CD8-positive, alpha-beta memory T cell (primary cell): Measurements from ENCODE around the gene IL7R. TPM values are rescaled to one million over a fixed set of nuclear protein-coding genes. Genes with fewer than 3 reads are reported as not detected.
"Not testable (repeated sequence)": the region's sequence is repeated elsewhere in the genome, so short reads cannot be mapped to it uniquely, and the experiment has no call there.

Source experiments
- CTCF ChIA-PET: fragments of 350-600 bp; sonication (Branson Sonifier 250); formaldehyde crosslinking; loops from one replicate; lab custom pipeline; 2021; ENCODE audit warnings: antibody characterized with exemption; lab: Charles Lee
- POLR2A ChIA-PET: fragments of 350-600 bp; sonication (Branson Sonifier 250); formaldehyde crosslinking; loops from one replicate; lab custom pipeline; 2021; ENCODE audit warnings: antibody characterized with exemption; lab: Charles Lee
- DNase-seq, 5 donors: peaks; one replicate each; pipeline versions ENCODE4 v3.0.0 to v3.0.0-alpha.2; 2020 to 2022; ENCODE audit warnings: mixed read lengths in 1 of 5
- H3K27ac ChIP-seq: one replicate; pipeline ENCODE4 v1.7.0; 2013; ENCODE audit warnings: low read depth, mild to moderate bottlenecking, low read length, moderate library complexity
- H3K27me3 ChIP-seq: 2 replicates; pipeline ENCODE4 v1.7.0; 2013; ENCODE audit warnings: low read length, mild to moderate bottlenecking; ENCODE audit not compliant: insufficient read depth, poor library complexity, severe bottlenecking
- H3K36me3 ChIP-seq: 2 replicates; pipeline ENCODE4 v1.7.0; 2013; ENCODE audit warnings: mild to moderate bottlenecking, low read length, moderate library complexity; ENCODE audit not compliant: insufficient read depth
- H3K4me1 ChIP-seq: 2 replicates; pipeline ENCODE4 v1.7.0; 2013; ENCODE audit warnings: mild to moderate bottlenecking, low read length, moderate library complexity; ENCODE audit not compliant: insufficient read depth
- H3K4me3 ChIP-seq: 2 replicates; pipeline ENCODE4 v1.7.0; 2013; ENCODE audit warnings: mild to moderate bottlenecking, low read length
- H3K9me3 ChIP-seq: 2 replicates; pipeline ENCODE4 v1.7.0; 2013; ENCODE audit warnings: mild to moderate bottlenecking, low read length
- H3K27ac Mint-ChIP-seq, 8 donors: one replicate each; pipeline ENCODE4 v1.8.0; 2020 to 2021; ENCODE audit warnings: mixed read lengths in 8 of 8, mild to moderate bottlenecking in 6 of 8, inconsistent platforms in 3 of 8, moderate library complexity in 3 of 8
- H3K27me3 Mint-ChIP-seq, 2 donors: one replicate each; pipeline ENCODE4 v1.8.0; 2020 to 2021; ENCODE audit warnings: mixed read lengths in 2 of 2, mild to moderate bottlenecking in 1 of 2, moderate library complexity in 1 of 2
- H3K36me3 Mint-ChIP-seq, 3 donors: one replicate each; pipeline ENCODE4 v1.8.0; 2020 to 2021; ENCODE audit warnings: mixed read lengths in 3 of 3, inconsistent platforms in 1 of 3, mild to moderate bottlenecking in 1 of 3
- H3K4me1 Mint-ChIP-seq, 3 donors: one replicate each; pipeline ENCODE4 v1.8.0; 2020 to 2021; ENCODE audit warnings: mixed read lengths in 3 of 3, inconsistent platforms in 1 of 3, mild to moderate bottlenecking in 1 of 3
- H3K4me3 Mint-ChIP-seq, 7 donors: one replicate each; pipeline ENCODE4 v1.8.0; 2020 to 2021; ENCODE audit warnings: mixed read lengths in 7 of 7, mild to moderate bottlenecking in 6 of 7, moderate library complexity in 4 of 7, inconsistent platforms in 2 of 7
- H3K9me3 Mint-ChIP-seq, 5 donors: one replicate each; pipeline ENCODE4 v1.8.0; 2020 to 2022; ENCODE audit warnings: mixed read lengths in 5 of 5, mild to moderate bottlenecking in 3 of 5, moderate library complexity in 2 of 5, inconsistent platforms in 1 of 5
- polyA plus RNA-seq: library from polyadenylated mRNA; unstranded; fragments of 300-500 nt; fragmentation: Illumina TruSeq; gene quantifications from one replicate; pipeline ENCODE4 v1.2.3, GENCODE V29; 2021
- total RNA-seq, 2 experiments: library from RNA; stranded (reverse); gene quantifications; one replicate each; pipeline ENCODE4 v1.2.3, GENCODE V29; 2021

IL7R gene
- total and polyA plus RNA-seq, 3 experiments from 2014 or later, result 272 to 761 (median 289) TPM

GRCh38 chr5:35852084-35852734 is 4.5 kb upstream of the IL7R start:
- peaks cover 0 to 6% (median 4%) of the 10 kb centered on the region in 5 donors for H3K9me3 Mint-ChIP-seq
- peaks cover 0 to 33% (median 10%) of the 10 kb centered on the region in 3 donors for H3K36me3 Mint-ChIP-seq
- H3K9me3 ChIP-seq, result peaks cover 6% of the 10 kb centered on the region
- H3K27me3 Mint-ChIP-seq, result peaks cover 0 to 1% of the 10 kb centered on the region in 2 donors
- peak overlapping the region; percentile 94 to 100 (median 100) for H3K27ac Mint-ChIP-seq
- peak overlapping the region; percentile 58 for H3K4me3 ChIP-seq
- ChIA-PET CTCF (interaction anchor here (1.0 to 12.0 kb wide), 7 partner anchors 10 to 75 kb away, joined by 3 to 165 read pairs (median 5); no protein-coding TSS in a partner anchor), POLR2A (interaction anchor here (0.7 to 4.2 kb wide), 6 partner anchors 10 to 35 kb away, joined by 3 to 28 read pairs (median 5); no protein-coding TSS in a partner anchor)
- no peaks in the 10 kb centered on the region for H3K36me3 ChIP-seq
- peaks cover 59% of the 10 kb centered on the region for H3K4me1 ChIP-seq
- H3K27me3 ChIP-seq, result no peaks in the 10 kb centered on the region
- peak overlapping the region; percentile 95 for H3K27ac ChIP-seq
- peaks cover 70 to 83% (median 72%) of the 10 kb centered on the region in 3 donors for H3K4me1 Mint-ChIP-seq
- peak overlapping the region; percentile 90 to 97 (median 93) for H3K4me3 Mint-ChIP-seq
- peak in 3 of 5 donors; percentile 57 to 70 (median 68) for DNase-seq

GRCh38 chr5:35852773-35853172 is 3.9 kb upstream of the IL7R start:
- Histone ChIP-seq H3K27ac (peak overlapping the region; percentile 95), H3K27me3 (no peaks in the 10 kb centered on the region), H3K4me3 (peak overlapping the region; percentile 58), H3K36me3 (no peaks in the 10 kb centered on the region), H3K9me3 (peaks cover under 1% of the 10 kb centered on the region), H3K4me1 (peaks cover 59% of the 10 kb centered on the region)
- CTCF ChIA-PET, result interaction anchor here (1.0 to 12.0 kb wide), 6 partner anchors 9 to 74 kb away, joined by 3 to 165 read pairs (median 4); no protein-coding TSS in a partner anchor
- Mint-ChIP-seq H3K4me1 (peaks cover 70 to 78% (median 72%) of the 10 kb centered on the region in 3 donors), H3K27me3 (peaks cover 0 to 1% of the 10 kb centered on the region in 2 donors), H3K27ac (peak overlapping the region; percentile 94 to 100 (median 100)), H3K9me3 (peaks cover 0 to 5% (median under 1%) of the 10 kb centered on the region in 5 donors), H3K36me3 (peaks cover under 1 to 37% (median 10%) of the 10 kb centered on the region in 3 donors), H3K4me3 (peak overlapping the region; percentile 90 to 97 (median 93))
- POLR2A ChIA-PET, result interaction anchor here (0.7 to 4.2 kb wide), 7 partner anchors 10 to 36 kb away, joined by 3 to 28 read pairs (median 5); no protein-coding TSS in a partner anchor
- DNase-seq, result no peak

- Mint-ChIP-seq H3K4me1 (peaks cover 66 to 72% (median 72%) of the 10 kb centered on the region in 3 donors), H3K4me3 (peak overlapping the region; percentile 90 to 97 (median 93)), H3K36me3 (peaks cover 5 to 43% (median 16%) of the 10 kb centered on the region in 3 donors), H3K27me3 (peaks cover 0 to 1% of the 10 kb centered on the region in 2 donors), H3K9me3 (peaks cover 0 to 6% (median 0%) of the 10 kb centered on the region in 5 donors), H3K27ac (peak overlapping the region; percentile 94 to 100 (median 100))
- peak; percentile 35 to 91 (median 76) for DNase-seq
- Histone ChIP-seq H3K36me3 (peaks cover 1% of the 10 kb centered on the region), H3K27me3 (no peaks in the 10 kb centered on the region), H3K9me3 (no peaks in the 10 kb centered on the region), H3K27ac (peak overlapping the region; percentile 95), H3K4me3 (peak overlapping the region; percentile 58), H3K4me1 (peaks cover 59% of the 10 kb centered on the region)
- POLR2A ChIA-PET, result interaction anchor here (1.1 to 7.0 kb wide), 17 partner anchors 9 to 76 kb away, joined by 3 to 125 read pairs (median 9); no protein-coding TSS in a partner anchor
- CTCF ChIA-PET, result interaction anchor here (1.0 to 12.0 kb wide), 12 partner anchors 16 to 75 kb away, joined by 3 to 165 read pairs (median 4); no protein-coding TSS in a partner anchor
Observed at GRCh38 chr5:35853631-35854030, 3.1 kb upstream of the IL7R start.

GRCh38 chr5:35854248-35854647 is 2.4 kb upstream of the IL7R start:
- Histone ChIP-seq H3K27ac (peak overlapping the region; percentile 95), H3K27me3 (no peaks in the 10 kb centered on the region), H3K36me3 (peaks cover 7% of the 10 kb centered on the region), H3K9me3 (no peaks in the 10 kb centered on the region), H3K4me1 (peaks cover 59% of the 10 kb centered on the region), H3K4me3 (peak overlapping the region; percentile 58)
- Mint-ChIP-seq H3K36me3 (peaks cover 11 to 50% (median 22%) of the 10 kb centered on the region in 3 donors), H3K4me1 (peaks cover 65 to 72% (median 70%) of the 10 kb centered on the region in 3 donors), H3K27ac (peak overlapping the region; percentile 94 to 100 (median 100)), H3K4me3 (peak overlapping the region; percentile 90 to 97 (median 93)), H3K27me3 (peaks cover 0 to 1% of the 10 kb centered on the region in 2 donors), H3K9me3 (peaks cover 0 to 6% (median 0%) of the 10 kb centered on the region in 5 donors)
- ChIA-PET POLR2A (interaction anchor here (0.7 to 7.0 kb wide), 20 partner anchors 9 to 161 kb away, joined by 3 to 125 read pairs (median 8); no protein-coding TSS in a partner anchor), CTCF (interaction anchor here (0.8 to 12.0 kb wide), 17 partner anchors 15 to 723 kb away, joined by 3 to 165 read pairs (median 4); no protein-coding TSS in a partner anchor)
- peak; percentile 38 to 93 (median 91) for DNase-seq

- Mint-ChIP-seq H3K4me1 (peaks cover 58 to 71% (median 61%) of the 10 kb centered on the region in 3 donors), H3K27ac (peak overlapping the region; percentile 94 to 100 (median 100)), H3K9me3 (peaks cover 0 to 6% (median 0%) of the 10 kb centered on the region in 5 donors), H3K27me3 (peaks cover 0 to 1% of the 10 kb centered on the region in 2 donors), H3K4me3 (peak overlapping the region; percentile 90 to 97 (median 93)), H3K36me3 (peaks cover 20 to 59% (median 31%) of the 10 kb centered on the region in 3 donors)
- no peaks in the 10 kb centered on the region for H3K27me3 ChIP-seq
- peak overlapping the region; percentile 95 for H3K27ac ChIP-seq
- CTCF ChIA-PET, result interaction anchor here (1.0 to 12.0 kb wide), 13 partner anchors 14 to 76 kb away, joined by 3 to 165 read pairs (median 4); no protein-coding TSS in a partner anchor
- H3K4me1 ChIP-seq, result peaks cover 59% of the 10 kb centered on the region
- peak overlapping the region; percentile 93 for H3K4me3 ChIP-seq
- H3K36me3 ChIP-seq, result peaks cover 16% of the 10 kb centered on the region
- no peaks in the 10 kb centered on the region for H3K9me3 ChIP-seq
- DNase-seq, result peak in 2 of 5 donors; percentile 37 to 46
- POLR2A ChIA-PET, result interaction anchor here (0.9 to 7.0 kb wide), 11 partner anchors 8 to 77 kb away, joined by 3 to 125 read pairs (median 9); no protein-coding TSS in a partner anchor
Observed at GRCh38 chr5:35855187-35855586, 1.5 kb upstream of the IL7R start.

GRCh38 chr5:35856186-35856764 is 416 bp upstream of the IL7R start:
- peaks cover 24% of the 10 kb centered on the region for H3K36me3 ChIP-seq
- peak overlapping the region; percentile 93 for H3K4me3 ChIP-seq
- not testable (repeated sequence) for H3K9me3 Mint-ChIP-seq, H3K27me3 ChIP-seq, H3K9me3 ChIP-seq, DNase-seq, H3K27me3 Mint-ChIP-seq
- peak overlapping the region; percentile 95 for H3K27ac ChIP-seq
- CTCF ChIA-PET, result interaction anchor here (1.4 to 12.0 kb wide), 7 partner anchors 25 to 78 kb away, joined by 3 to 165 read pairs (median 12); no protein-coding TSS in a partner anchor
- H3K4me1 Mint-ChIP-seq, result peaks cover 56 to 71% (median 59%) of the 10 kb centered on the region in 3 donors
- peak overlapping the region; percentile 90 to 97 (median 93) for H3K4me3 Mint-ChIP-seq
- peak overlapping the region; percentile 68 to 100 (median 98) for H3K27ac Mint-ChIP-seq
- peaks cover 31 to 70% (median 42%) of the 10 kb centered on the region in 3 donors for H3K36me3 Mint-ChIP-seq
- POLR2A ChIA-PET, result interaction anchor here (0.8 to 7.0 kb wide), 9 partner anchors 13 to 75 kb away, joined by 3 to 125 read pairs (median 4); no protein-coding TSS in a partner anchor
- peaks cover 55% of the 10 kb centered on the region for H3K4me1 ChIP-seq
